GM19240 (cell line): ENCODE results near the gene LDHA.

Experiments used
- DNase-seq: peaks from one replicate; pipeline ENCODE4 v3.0.0; 2011; ENCODE audit warnings: low spot score; ENCODE audit not compliant: insufficient read length

Gene LDHA

GRCh38 chr11:18394275-18394927 is at the start of gene LDHA:
LDHA (plus strand) TSS chr11:18394563; CDS start chr11:18396843, 2,280 bp downstream.
- DNase-seq: peak; percentile 90

GRCh38 chr11:18347471-18348125 is 46.8 kb upstream of the LDHA start:
- DNase-seq: no peak

GRCh38 chr11:18352581-18352980 is 41.8 kb upstream of the LDHA start:
- no peak for DNase-seq

GRCh38 chr11:18358646-18359045 is 35.7 kb upstream of the LDHA start:
- no peak for DNase-seq

- no peak for DNase-seq
These were observed 33.2 kb upstream of the LDHA start for GRCh38 chr11:18361154-18361553.

- DNase-seq: no peak
These were observed 29.8 kb upstream of the LDHA start for GRCh38 chr11:18364495-18365073.

- DNase-seq: no peak
These were observed 28.6 kb upstream of the LDHA start for GRCh38 chr11:18365741-18366140.

GRCh38 chr11:18366286-18366685 is 28.1 kb upstream of the LDHA start:
- no peak for DNase-seq

GRCh38 chr11:18367431-18367830 is 26.9 kb upstream of the LDHA start:
- DNase-seq: no peak

GRCh38 chr11:18368221-18368620 is 26.1 kb upstream of the LDHA start:
- DNase-seq: no peak

GRCh38 chr11:18369398-18369797 is 25.0 kb upstream of the LDHA start:
- DNase-seq: no peak

GRCh38 chr11:18371279-18371678 is 23.1 kb upstream of the LDHA start:
- DNase-seq: no peak

GRCh38 chr11:18372201-18372600 is 22.2 kb upstream of the LDHA start:
- DNase-seq: no peak

- no peak for DNase-seq
These were observed 19.4 kb upstream of the LDHA start for GRCh38 chr11:18374956-18375355.

- no peak for DNase-seq
These were observed 18.4 kb upstream of the LDHA start for GRCh38 chr11:18375941-18376340.

GRCh38 chr11:18379201-18379600 is 15.2 kb upstream of the LDHA start:
- no peak for DNase-seq

- peak; percentile 61 for DNase-seq
These were observed 10.8 kb upstream of the LDHA start for GRCh38 chr11:18383388-18384156.

- DNase-seq: no peak
These were observed 10.2 kb upstream of the LDHA start for GRCh38 chr11:18384157-18384641.

GRCh38 chr11:18390088-18390487 is 4.3 kb upstream of the LDHA start:
- DNase-seq: no peak

GRCh38 chr11:18392434-18393321 is 1.7 kb upstream of the LDHA start:
- DNase-seq: no peak
